K562 (cell line): ENCODE measurements around the gene FGFR1OP2.

Source experiments
- CBX2 ChIP-seq: fragments of 200-600 bp; sonication (generic); IDR thresholded peaks from one replicate; pipeline ENCODE4 v1.6.1; 2012; ENCODE audit warnings: mild to moderate bottlenecking, low read length, inconsistent platforms; ENCODE audit not compliant: insufficient read depth, poor library complexity, severe bottlenecking
- CBX3 ChIP-seq, 2 experiments: IDR thresholded peaks; 1 replicate in 1 of 2; 2 replicates in 1 of 2; pipeline ENCODE4 v1.6.1; 2012; ENCODE audit warnings: inconsistent platforms in 2 of 2, low read length in 2 of 2, borderline replicate concordance in 1 of 2, control low read depth in 1 of 2
- ELK1 ChIP-seq: sonication (generic); formaldehyde crosslinking; IDR thresholded peaks from 2 replicates; pipeline ENCODE4 v1.8.1; 2022; ENCODE audit warnings: missing genetic modification reagents
- EP300 ChIP-seq: IDR thresholded peaks from 2 replicates; pipeline ENCODE4 v1.6.1; 2012; ENCODE audit warnings: low read length, improper control_type of control experiment
- HCFC1 ChIP-seq: IDR thresholded peaks from 2 replicates; pipeline ENCODE4 v1.6.1; 2012; ENCODE audit warnings: low read depth, low read length, improper control_type of control experiment
- POLR2A ChIP-seq: fragments of 450-650 bp; conservative IDR thresholded peaks from 2 replicates; pipeline ENCODE4 v1.6.1; 2016
- POLR2AphosphoS5 ChIP-seq: IDR thresholded peaks from 2 replicates; pipeline ENCODE4 v1.6.1; 2011; ENCODE audit warnings: mild to moderate bottlenecking, low read depth, low read length, moderate library complexity; ENCODE audit not compliant: control insufficient read depth, insufficient read depth
- PRMT5 ChIP-seq: sonication (generic); formaldehyde crosslinking; IDR thresholded peaks from 2 replicates; pipeline ENCODE4 v1.5.0; 2020; ENCODE audit warnings: missing genetic modification reagents
- USF2 ChIP-seq: sonication (generic); formaldehyde crosslinking; IDR thresholded peaks from 2 replicates; pipeline ENCODE4 v1.5.0; 2020; ENCODE audit warnings: missing genetic modification reagents
- TF ChIP-seq, protein P1 (sequence below): fragments of 250-450 bp; sonication (Bioruptor Pico); IDR thresholded peaks from 2 replicates; pipeline ENCODE4 v1.8.0; 2021; ENCODE audit warnings: mild to moderate bottlenecking, moderate library complexity
- TF ChIP-seq, protein P2 (sequence below), 3 experiments: IDR thresholded peaks in 2 of 3; conservative IDR thresholded peaks in 1 of 3; 2 replicates each; pipeline ENCODE4 v1.5.1; 2011 to 2012; ENCODE audit warnings: low read length in 3 of 3, mild to moderate bottlenecking in 3 of 3, control low read depth in 2 of 3, improper control_type of control experiment in 1 of 3, inconsistent platforms in 1 of 3, low read depth in 1 of 3, mixed read lengths in 1 of 3, moderate library complexity in 1 of 3; ENCODE audit not compliant: insufficient read depth in 2 of 3
- TF ChIP-seq, protein P3 (sequence below): fragments of 450-650 bp; formaldehyde crosslinking; IDR thresholded peaks from 2 replicates; pipeline ENCODE4 v1.4.0; 2022; ENCODE audit warnings: mild to moderate bottlenecking, moderate library complexity
- TF ChIP-seq, protein P4 (sequence below): sonication (generic); formaldehyde crosslinking; IDR thresholded peaks from 2 replicates; pipeline ENCODE4 v1.8.1; 2023; ENCODE audit warnings: mild to moderate bottlenecking, missing genetic modification reagents

GRCh38 chr12:26948309-26948708 lies 10.0 kb downstream of the FGFR1OP2 start:
- no peak for TF ChIP-seq ELK1 (CRISPR knock-in tag)
- no peak for TF ChIP-seq CBX2
- TF ChIP-seq, protein P1, sequence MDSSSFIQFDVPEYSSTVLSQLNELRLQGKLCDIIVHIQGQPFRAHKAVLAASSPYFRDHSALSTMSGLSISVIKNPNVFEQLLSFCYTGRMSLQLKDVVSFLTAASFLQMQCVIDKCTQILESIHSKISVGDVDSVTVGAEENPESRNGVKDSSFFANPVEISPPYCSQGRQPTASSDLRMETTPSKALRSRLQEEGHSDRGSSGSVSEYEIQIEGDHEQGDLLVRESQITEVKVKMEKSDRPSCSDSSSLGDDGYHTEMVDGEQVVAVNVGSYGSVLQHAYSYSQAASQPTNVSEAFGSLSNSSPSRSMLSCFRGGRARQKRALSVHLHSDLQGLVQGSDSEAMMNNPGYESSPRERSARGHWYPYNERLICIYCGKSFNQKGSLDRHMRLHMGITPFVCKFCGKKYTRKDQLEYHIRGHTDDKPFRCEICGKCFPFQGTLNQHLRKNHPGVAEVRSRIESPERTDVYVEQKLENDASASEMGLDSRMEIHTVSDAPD: no peak
- TF ChIP-seq, protein P2, sequence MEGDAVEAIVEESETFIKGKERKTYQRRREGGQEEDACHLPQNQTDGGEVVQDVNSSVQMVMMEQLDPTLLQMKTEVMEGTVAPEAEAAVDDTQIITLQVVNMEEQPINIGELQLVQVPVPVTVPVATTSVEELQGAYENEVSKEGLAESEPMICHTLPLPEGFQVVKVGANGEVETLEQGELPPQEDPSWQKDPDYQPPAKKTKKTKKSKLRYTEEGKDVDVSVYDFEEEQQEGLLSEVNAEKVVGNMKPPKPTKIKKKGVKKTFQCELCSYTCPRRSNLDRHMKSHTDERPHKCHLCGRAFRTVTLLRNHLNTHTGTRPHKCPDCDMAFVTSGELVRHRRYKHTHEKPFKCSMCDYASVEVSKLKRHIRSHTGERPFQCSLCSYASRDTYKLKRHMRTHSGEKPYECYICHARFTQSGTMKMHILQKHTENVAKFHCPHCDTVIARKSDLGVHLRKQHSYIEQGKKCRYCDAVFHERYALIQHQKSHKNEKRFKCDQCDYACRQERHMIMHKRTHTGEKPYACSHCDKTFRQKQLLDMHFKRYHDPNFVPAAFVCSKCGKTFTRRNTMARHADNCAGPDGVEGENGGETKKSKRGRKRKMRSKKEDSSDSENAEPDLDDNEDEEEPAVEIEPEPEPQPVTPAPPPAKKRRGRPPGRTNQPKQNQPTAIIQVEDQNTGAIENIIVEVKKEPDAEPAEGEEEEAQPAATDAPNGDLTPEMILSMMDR (IDR thresholded peaks at IDR 0.05 in 2 of 3, conservative IDR thresholded peaks at IDR 0.05 in 1 of 3; ENCODE audit: insufficient read depth in 2 of 3, low read depth in 1 of 3, low read length in 3 of 3): no peak
- no peak for TF ChIP-seq PRMT5 (CRISPR knock-in tag)
- TF ChIP-seq, protein P3, sequence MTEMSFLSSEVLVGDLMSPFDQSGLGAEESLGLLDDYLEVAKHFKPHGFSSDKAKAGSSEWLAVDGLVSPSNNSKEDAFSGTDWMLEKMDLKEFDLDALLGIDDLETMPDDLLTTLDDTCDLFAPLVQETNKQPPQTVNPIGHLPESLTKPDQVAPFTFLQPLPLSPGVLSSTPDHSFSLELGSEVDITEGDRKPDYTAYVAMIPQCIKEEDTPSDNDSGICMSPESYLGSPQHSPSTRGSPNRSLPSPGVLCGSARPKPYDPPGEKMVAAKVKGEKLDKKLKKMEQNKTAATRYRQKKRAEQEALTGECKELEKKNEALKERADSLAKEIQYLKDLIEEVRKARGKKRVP (CRISPR knock-in tag): no peak
- no peak for TF ChIP-seq HCFC1
- no peak for TF ChIP-seq POLR2AphosphoS5
- TF ChIP-seq EP300: no peak
- TF ChIP-seq POLR2A: no peak
- no peak for TF ChIP-seq CBX3 (IDR thresholded peaks at IDR 0.05; ENCODE audit: borderline replicate concordance in 1 of 2, low read length in 2 of 2)
- no peak for TF ChIP-seq USF2 (CRISPR knock-in tag)
- TF ChIP-seq, protein P4, sequence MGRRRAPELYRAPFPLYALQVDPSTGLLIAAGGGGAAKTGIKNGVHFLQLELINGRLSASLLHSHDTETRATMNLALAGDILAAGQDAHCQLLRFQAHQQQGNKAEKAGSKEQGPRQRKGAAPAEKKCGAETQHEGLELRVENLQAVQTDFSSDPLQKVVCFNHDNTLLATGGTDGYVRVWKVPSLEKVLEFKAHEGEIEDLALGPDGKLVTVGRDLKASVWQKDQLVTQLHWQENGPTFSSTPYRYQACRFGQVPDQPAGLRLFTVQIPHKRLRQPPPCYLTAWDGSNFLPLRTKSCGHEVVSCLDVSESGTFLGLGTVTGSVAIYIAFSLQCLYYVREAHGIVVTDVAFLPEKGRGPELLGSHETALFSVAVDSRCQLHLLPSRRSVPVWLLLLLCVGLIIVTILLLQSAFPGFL: no peak
